GM13977 (cell line): ENCODE measurements around the gene HAGHL.
"Not testable (repeated sequence)": the region's sequence is repeated elsewhere in the genome, so short reads cannot be mapped to it uniquely, and the experiment has no call there.

Source experiments
- DNase-seq: peaks from one replicate; pipeline ENCODE4 v3.0.0; 2012; ENCODE audit warnings: low spot score
- in situ Hi-C: fragments of 300-500 bp; cut with MboI; formaldehyde crosslinking; loops from one replicate; pipeline ENCODE4 v1.12.0; 2022; ENCODE audit warnings: low sequenced_read_pairs, low pct_unique_long_range_greater_than_20kb, mixed read lengths, inconsistent platforms; ENCODE audit not compliant: unreplicated experiment
- TF ChIP-seq, protein P1 (sequence below): IDR thresholded peaks from 2 replicates; pipeline ENCODE4 v1.5.1; 2012; ENCODE audit warnings: mild to moderate bottlenecking, control low read depth; ENCODE audit not compliant: insufficient read depth; ENCODE audit errors: extremely low read depth, missing control alignments

Gene HAGHL

DNA sequence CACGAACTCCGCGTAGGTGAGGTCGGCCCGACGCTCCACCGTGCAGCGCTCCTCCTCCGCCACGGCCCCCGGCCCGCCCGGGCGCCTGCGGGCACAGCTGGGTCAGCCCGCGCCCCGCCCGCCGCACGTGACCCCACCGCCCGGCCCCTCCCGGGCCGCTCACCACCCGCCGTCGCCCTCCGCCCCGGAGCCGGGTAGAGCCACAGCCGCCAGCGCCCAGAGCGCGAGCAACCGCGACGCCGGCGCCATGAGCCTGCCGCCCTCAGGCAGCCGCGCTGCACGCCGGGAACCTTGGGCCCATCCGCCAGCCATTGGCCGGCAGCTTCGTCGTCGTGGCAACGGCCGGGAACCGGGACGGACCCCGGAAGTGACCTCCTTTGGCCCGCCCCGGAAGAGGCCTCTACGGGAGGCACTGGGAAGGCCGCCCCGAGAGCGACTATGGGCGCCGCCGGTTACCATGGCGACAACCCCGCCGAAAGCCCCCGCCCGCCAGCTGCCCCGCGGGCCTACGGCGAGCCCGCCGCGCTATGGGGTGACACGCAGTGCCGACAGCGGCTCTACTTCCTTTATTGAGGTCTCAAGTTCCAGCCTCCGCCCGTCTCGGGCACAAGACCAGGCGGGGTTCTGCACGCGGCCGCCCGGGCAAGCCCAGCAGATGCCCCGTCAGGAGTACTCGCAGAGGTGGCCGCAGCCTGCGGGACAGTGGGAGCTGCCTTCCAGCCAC, 42.7 kb upstream of the HAGHL start, which contains the start of gene JMJD8:
Gene JMJD8 (minus strand): TSS at position 264 of the 724 bp plus-strand sequence. CDS start 15 bp downstream, at position 249.
- in situ Hi-C loops: no loop called here
- TF ChIP-seq, protein P1, sequence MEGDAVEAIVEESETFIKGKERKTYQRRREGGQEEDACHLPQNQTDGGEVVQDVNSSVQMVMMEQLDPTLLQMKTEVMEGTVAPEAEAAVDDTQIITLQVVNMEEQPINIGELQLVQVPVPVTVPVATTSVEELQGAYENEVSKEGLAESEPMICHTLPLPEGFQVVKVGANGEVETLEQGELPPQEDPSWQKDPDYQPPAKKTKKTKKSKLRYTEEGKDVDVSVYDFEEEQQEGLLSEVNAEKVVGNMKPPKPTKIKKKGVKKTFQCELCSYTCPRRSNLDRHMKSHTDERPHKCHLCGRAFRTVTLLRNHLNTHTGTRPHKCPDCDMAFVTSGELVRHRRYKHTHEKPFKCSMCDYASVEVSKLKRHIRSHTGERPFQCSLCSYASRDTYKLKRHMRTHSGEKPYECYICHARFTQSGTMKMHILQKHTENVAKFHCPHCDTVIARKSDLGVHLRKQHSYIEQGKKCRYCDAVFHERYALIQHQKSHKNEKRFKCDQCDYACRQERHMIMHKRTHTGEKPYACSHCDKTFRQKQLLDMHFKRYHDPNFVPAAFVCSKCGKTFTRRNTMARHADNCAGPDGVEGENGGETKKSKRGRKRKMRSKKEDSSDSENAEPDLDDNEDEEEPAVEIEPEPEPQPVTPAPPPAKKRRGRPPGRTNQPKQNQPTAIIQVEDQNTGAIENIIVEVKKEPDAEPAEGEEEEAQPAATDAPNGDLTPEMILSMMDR: no peak
- peak; percentile 99 for DNase-seq

DNA sequence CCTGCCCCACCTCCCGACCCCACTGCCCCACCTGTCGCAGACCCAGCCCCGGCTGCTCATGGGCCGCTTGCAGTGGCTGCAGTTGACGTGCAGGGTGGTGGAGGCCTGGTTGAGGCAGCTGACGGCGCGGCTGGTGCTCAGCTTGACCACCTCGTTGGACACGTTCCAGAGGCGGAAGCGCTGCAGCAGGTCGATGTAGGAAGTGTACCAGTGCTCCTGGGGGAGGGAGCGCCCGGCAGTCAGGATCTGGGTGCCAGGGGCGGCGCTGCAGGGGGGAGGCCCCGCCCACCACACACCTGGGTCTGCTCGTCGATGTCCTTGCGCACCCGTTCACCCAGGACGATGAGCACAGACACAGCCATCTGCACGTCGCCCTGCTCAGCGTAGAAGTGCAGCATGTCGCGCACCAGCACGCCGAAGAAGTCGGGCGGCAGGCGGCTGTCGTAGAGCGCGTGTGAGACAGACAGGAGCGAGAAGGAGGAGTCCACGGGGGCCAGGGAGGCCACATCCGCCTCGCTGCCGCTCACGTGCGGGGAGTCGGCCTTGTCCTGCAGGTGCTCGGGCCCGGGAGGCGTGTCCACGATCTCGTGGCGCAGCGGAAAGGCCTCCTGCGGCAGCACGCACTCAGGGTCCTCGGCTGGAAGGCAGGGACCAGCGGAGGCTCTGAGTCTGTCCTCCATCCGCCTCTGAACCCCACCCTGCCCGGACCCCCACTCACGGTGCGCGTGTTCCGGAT, 41.8 kb upstream of the HAGHL start:
- TF ChIP-seq, protein P1: no peak
- DNase-seq: no peak
- in situ Hi-C loops: no loop called here

DNA sequence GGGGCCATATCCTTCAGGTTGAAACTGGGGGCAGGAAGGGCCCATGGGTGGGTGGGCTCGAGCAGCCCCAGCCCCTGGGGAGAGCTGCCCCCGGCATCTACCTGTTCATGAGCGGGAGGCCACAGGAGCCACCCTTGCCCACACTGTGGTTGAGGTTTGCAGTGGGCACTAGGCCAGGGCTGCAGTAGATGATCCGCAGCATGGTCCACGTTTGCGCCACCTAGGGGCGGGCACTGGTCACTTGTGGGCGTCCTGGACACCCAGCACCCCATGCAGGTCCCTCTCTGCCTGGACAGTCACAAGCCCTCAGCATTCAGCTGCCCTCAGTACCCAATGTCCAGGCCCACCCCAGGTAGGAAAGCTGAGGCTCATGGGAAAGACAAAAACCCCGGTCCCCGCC, 40.9 kb upstream of the HAGHL start:
- in situ Hi-C loops: no loop called here
- TF ChIP-seq, protein P1: peak; percentile 42
- no peak for DNase-seq

DNA sequence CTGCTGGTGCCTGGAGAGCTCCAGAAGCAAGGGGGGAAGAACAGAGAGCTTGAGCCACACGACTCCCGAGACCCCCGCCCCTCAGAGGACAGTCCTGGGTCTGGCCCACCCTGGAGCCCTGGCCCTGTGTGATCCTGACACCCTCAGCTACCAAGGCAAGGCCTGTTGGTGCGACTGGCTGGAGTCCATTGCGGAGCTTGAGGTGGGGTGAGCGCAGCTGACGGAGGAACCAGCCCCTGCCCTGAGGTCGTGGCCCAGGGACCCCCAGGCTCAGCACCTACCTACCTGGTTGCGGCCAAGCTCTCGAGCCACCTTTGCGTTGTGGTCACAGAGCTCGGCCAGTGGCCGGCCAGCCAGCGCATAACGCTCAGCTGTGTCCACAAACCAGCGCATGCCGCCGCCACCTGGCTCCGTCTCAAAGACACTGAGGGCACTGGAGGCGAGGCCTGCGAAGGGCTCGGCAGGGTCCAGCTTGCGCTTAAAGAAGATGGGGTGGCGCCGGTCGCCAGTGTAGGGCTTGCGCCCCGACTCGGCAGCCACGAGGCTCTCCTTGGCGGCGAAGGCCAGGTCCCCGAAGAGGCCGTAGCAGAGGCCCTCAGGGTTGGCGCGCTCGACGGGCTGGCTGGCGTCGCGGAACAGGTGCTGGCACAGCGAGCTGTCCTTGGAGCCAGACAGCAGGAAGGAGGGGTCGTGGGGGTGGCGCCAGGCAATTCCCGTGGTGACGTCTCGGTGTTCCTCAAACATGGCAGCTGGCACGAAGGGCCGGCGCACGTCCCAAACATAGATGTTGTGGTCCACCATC, 40.2 kb upstream of the HAGHL start:
- in situ Hi-C loops: no loop called here
- no peak for DNase-seq
- TF ChIP-seq, protein P1: no peak

DNA sequence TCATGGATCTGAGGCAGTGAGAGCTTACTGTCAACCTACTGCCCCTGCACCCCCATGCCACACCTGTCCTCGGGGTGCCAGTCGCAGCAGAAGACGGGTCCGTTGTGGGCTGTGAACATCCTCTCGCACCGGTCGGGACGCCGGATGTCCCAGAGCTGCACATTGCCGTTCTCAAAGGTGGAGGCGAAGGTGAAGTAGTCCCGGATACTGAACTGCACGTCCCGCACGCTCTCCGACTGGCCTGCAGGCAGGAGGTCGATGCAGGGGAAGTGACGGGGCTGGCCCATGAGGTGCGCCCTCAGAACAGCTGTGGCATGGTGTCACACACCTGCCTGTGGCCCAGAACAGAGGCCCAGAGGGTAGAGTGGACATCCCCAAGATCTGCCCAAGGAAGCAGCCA, 39.4 kb upstream of the HAGHL start:
- DNase-seq: no peak
- in situ Hi-C loops: no loop called here
- TF ChIP-seq, protein P1: no peak

DNA sequence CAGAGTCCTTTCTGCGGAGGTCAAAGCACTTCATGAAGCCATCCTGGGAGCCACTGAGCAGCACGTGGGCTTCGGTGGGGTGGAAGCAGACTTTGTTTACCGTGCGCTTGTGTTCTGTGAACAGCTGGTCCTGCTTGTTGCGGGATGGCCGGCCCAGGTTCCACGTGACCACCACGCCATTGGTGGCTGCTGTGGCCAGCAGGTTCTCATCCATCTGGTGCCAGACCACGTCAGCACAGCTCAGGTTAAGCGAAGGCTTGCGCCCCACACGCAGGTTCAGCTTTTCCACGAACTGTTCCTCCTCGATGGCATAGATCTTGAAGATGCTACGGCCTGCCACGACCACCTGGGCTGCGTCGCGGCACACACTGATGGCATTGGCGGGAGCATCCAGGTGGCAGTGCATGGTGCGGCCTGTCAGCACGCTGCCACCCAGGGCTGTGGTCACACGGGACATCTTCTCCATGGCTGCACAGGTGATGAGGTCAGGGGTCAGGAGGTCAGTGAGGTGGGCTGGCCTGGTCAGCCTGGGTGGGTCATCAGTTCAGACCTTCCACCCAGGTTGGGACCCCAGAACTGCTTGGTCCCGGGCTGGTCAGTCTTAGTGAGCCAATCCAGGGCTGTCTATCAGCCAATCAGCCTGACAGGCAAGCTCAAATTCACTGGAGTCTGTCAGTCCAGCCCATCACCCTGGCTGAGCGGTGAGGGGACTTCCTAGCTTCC, 37.6 kb upstream of the HAGHL start:
- TF ChIP-seq, protein P1: no peak
- in situ Hi-C loops: no loop called here
- DNase-seq: no peak

DNA sequence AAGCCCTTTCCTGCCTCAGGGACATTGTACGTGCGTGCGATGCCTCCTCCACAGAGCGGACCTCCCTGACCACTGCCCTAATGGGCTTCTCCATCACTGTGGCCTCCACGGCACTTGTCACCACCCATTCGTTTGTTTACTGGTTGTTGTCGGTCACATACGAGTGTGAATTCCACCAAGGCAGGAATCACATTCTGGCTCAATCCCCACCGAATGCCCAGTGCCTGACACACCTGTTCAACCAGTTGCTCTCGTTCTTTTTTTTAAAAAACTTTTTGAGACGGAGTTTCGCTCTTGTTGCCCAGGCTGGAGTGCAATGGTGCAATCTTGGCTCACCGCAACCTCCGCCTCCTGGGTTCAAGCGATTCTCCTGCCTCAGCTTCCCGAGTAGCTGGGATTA, 35.7 kb upstream of the HAGHL start:
- in situ Hi-C loops, DNase-seq: not testable (repeated sequence)
